HCT116 (cell line): ENCODE results near the gene CCSER1. TPM values are rescaled to one million over a fixed set of nuclear protein-coding genes. Genes with fewer than 3 reads are reported as not detected.

ENCODE experiments used
- ATAC-seq: fragments of 200-7000 bp; cut with Tn5 transposase; 2 replicates; pipeline ENCODE4 v1.9.1; 2020; ENCODE audit warnings: mild to moderate bottlenecking, moderate library complexity
- BruUV-seq: library from RNA; stranded (reverse); fragments of 400-500 nt; replicated peaks from 2 replicates; lab custom pipeline; 2021; lab: Mats Ljungman, UMichigan
- CTCF ChIA-PET: fragments of 300-600 bp; sonication (Branson Sonifier 250); formaldehyde crosslinking; loops from one replicate; lab custom pipeline; 2021; ENCODE audit warnings: antibody characterized with exemption; lab: Charles Lee
- POLR2A ChIA-PET: fragments of 300-600, 350-600 bp; sonication (Branson Sonifier 250); formaldehyde crosslinking; loops from one replicate; lab custom pipeline; 2021; ENCODE audit warnings: antibody characterized with exemption; lab: Charles Lee
- RAD21 ChIA-PET, 2 experiments: fragments of 300-600 bp; sonication (Branson Sonifier 250); formaldehyde crosslinking; loops; one replicate each; lab custom pipeline; 2023; ENCODE audit warnings: low total read pairs in 2 of 2; ENCODE audit not compliant: uncharacterized antibody in 2 of 2, unreplicated experiment in 2 of 2, low non-redundant PET in 1 of 2; lab: Charles Lee
- DNase-seq: peaks from one replicate; pipeline ENCODE4 v3.0.0-alpha.2; 2010; ENCODE audit warnings: low read depth, low spot score
- H2AFZ ChIP-seq: fragments of 200-600 bp; shearing (Covaris generic), sonication (generic); 2 replicates; pipeline ENCODE4 v1.6.1; 2017; ENCODE audit warnings: low read depth, mixed run types, mixed read lengths, antibody characterized with exemption, low read length; ENCODE audit not compliant: poor library complexity, severe bottlenecking
- H3K27ac ChIP-seq: 2 replicates; pipeline ENCODE4 v1.5.1; 2012; ENCODE audit warnings: low read depth, low read length
- H3K27me3 ChIP-seq: fragments of 200-600 bp; sonication (generic); 2 replicates; pipeline ENCODE4 v1.6.1; 2016; ENCODE audit warnings: mixed run types, low read length, mixed read lengths; ENCODE audit not compliant: insufficient read depth
- H3K36me3 ChIP-seq, 2 experiments: fragments of 200-500 bp in 1 of 2; fragments of 200-600 bp in 1 of 2; sonication (Bioruptor generic) in 1 of 2; sonication (generic) in 1 of 2; 2 replicates each; pipeline versions ENCODE4 v1.5.1 to v1.6.1; 2014 to 2016; ENCODE audit warnings: low read length in 2 of 2, inconsistent platforms in 1 of 2, mixed read lengths in 1 of 2, mixed run types in 1 of 2; ENCODE audit not compliant: insufficient read depth in 2 of 2, control insufficient read depth in 1 of 2
- H3K4me1 ChIP-seq, 2 experiments: fragments of 200-600 bp in 1 of 2; sonication (generic) in 1 of 2; 2 replicates each; pipeline versions ENCODE4 v1.5.1 to v1.6.1; 2012 to 2017; ENCODE audit warnings: low read length in 2 of 2, inconsistent platforms in 1 of 2, mild to moderate bottlenecking in 1 of 2, mixed read lengths in 1 of 2, mixed run types in 1 of 2, moderate library complexity in 1 of 2; ENCODE audit not compliant: insufficient read depth in 2 of 2, control insufficient read depth in 1 of 2
- H3K4me2 ChIP-seq: fragments of 200-600 bp; sonication (generic); 2 replicates; pipeline ENCODE4 v1.6.1; 2017; ENCODE audit warnings: mixed run types, low read length, mixed read lengths
- H3K4me3 ChIP-seq, 2 experiments: fragments of 200-600 bp in 1 of 2; sonication (generic) in 1 of 2; replicated peaks in 1 of 2; 2 replicates each; pipeline ENCODE4 v1.5.1; 2011 to 2016; ENCODE audit warnings: low read length in 2 of 2, control low read depth in 1 of 2, low read depth in 1 of 2, mild to moderate bottlenecking in 1 of 2, mixed read lengths in 1 of 2, mixed run types in 1 of 2
- H3K79me2 ChIP-seq: fragments of 200-600 bp; sonication (generic); 2 replicates; pipeline ENCODE4 v1.6.1; 2017; ENCODE audit warnings: mild to moderate bottlenecking, mixed run types, low read length, moderate library complexity, mixed read lengths; ENCODE audit not compliant: insufficient read depth
- H3K9ac ChIP-seq: fragments of 200-600 bp; sonication (generic); 2 replicates; pipeline ENCODE4 v1.6.1; 2016; ENCODE audit warnings: low read length, mixed read lengths
- H3K9me2 ChIP-seq: fragments of 200-600 bp; sonication (generic), shearing (Covaris generic); 2 replicates; pipeline ENCODE4 v1.6.1; 2017; ENCODE audit warnings: mixed run types, mild to moderate bottlenecking, moderate library complexity; ENCODE audit not compliant: insufficient read depth
- H3K9me3 ChIP-seq, 2 experiments: fragments of 200-500 bp in 1 of 2; fragments of 200-600 bp in 1 of 2; sonication (Bioruptor generic) in 1 of 2; sonication (generic) in 1 of 2; 2 replicates each; pipeline ENCODE4 v1.6.1; 2014 to 2017; ENCODE audit warnings: low read length in 2 of 2, mixed read lengths in 2 of 2, inconsistent platforms in 1 of 2, low read depth in 1 of 2, mild to moderate bottlenecking in 1 of 2, mixed run types in 1 of 2, moderate library complexity in 1 of 2; ENCODE audit not compliant: control insufficient read depth in 1 of 2, insufficient read depth in 1 of 2
- H4K20me1 ChIP-seq: fragments of 200-600 bp; sonication (generic), shearing (Covaris generic); 2 replicates; pipeline ENCODE4 v1.6.1; 2017; ENCODE audit warnings: mixed run types, mild to moderate bottlenecking, moderate library complexity; ENCODE audit not compliant: insufficient read depth
- CBX3 ChIP-seq: IDR thresholded peaks from 2 replicates; pipeline ENCODE4 v1.6.1; 2012; ENCODE audit warnings: low read depth
- CEBPB ChIP-seq: IDR thresholded peaks from 2 replicates; pipeline ENCODE4 v1.6.1; 2012; ENCODE audit warnings: low read depth
- ELF1 ChIP-seq: IDR thresholded peaks from 2 replicates; pipeline ENCODE4 v1.6.1; 2012; ENCODE audit warnings: low read depth, borderline replicate concordance
- EZH2phosphoT487 ChIP-seq: fragments of 200-600 bp; IDR thresholded peaks from 2 replicates; pipeline ENCODE4 v1.6.1; 2018; ENCODE audit warnings: antibody characterized with exemption, borderline replicate concordance
- FOSL1 ChIP-seq: IDR thresholded peaks from 2 replicates; pipeline ENCODE4 v1.6.1; 2012; ENCODE audit warnings: low read depth
- JUND ChIP-seq: IDR thresholded peaks from 2 replicates; pipeline ENCODE4 v1.6.1; 2012
- POLR2AphosphoS5 ChIP-seq: IDR thresholded peaks from 2 replicates; pipeline ENCODE4 v1.6.1; 2011; ENCODE audit warnings: mild to moderate bottlenecking, low read depth, low read length, moderate library complexity
- RAD21 ChIP-seq: IDR thresholded peaks from 2 replicates; pipeline ENCODE4 v1.6.1; 2012; ENCODE audit warnings: low read depth, mild to moderate bottlenecking
- SIN3A ChIP-seq: IDR thresholded peaks from 2 replicates; pipeline ENCODE4 v1.6.1; 2012; ENCODE audit warnings: low read depth
- SP1 ChIP-seq: IDR thresholded peaks from 2 replicates; pipeline ENCODE4 v1.6.1; 2012; ENCODE audit warnings: low read depth
- YY1 ChIP-seq: IDR thresholded peaks from 2 replicates; pipeline ENCODE4 v1.6.1; 2011; ENCODE audit warnings: low read length, low read depth, moderate library complexity, mild to moderate bottlenecking; ENCODE audit not compliant: insufficient replicate concordance; ENCODE audit errors: extremely low read depth
- ZNF274 ChIP-seq: fragments of 200-500 bp; sonication (Bioruptor generic); IDR thresholded peaks from 2 replicates; pipeline ENCODE4 v1.6.1; 2014; ENCODE audit warnings: mild to moderate bottlenecking, low read depth, low read length, inconsistent platforms
- intact Hi-C: fragments of 100-400 bp; cut with micrococcal nuclease; formaldehyde crosslinking; loops from 2 replicates; pipeline ENCODE4 v1.10.0; 2022
- total RNA-seq: library from RNA; stranded (reverse); gene quantifications from one replicate; pipeline ENCODE4 v1.2.1, GENCODE V29; 2021; ENCODE audit not compliant: unreplicated experiment
- TF ChIP-seq, protein P1 (sequence below), 3 experiments: fragments of 200-600 bp in 1 of 3; sonication (generic) in 1 of 3; IDR thresholded peaks in 2 of 3; conservative IDR thresholded peaks in 1 of 3; 2 replicates each; pipeline ENCODE4 v1.5.1; 2012 to 2017; ENCODE audit warnings: low read depth in 2 of 3, low read length in 2 of 3, antibody characterized with exemption in 1 of 3, borderline replicate concordance in 1 of 3, control low read depth in 1 of 3, mild to moderate bottlenecking in 1 of 3, mixed read lengths in 1 of 3, mixed run types in 1 of 3, moderate library complexity in 1 of 3; ENCODE audit not compliant: insufficient read depth in 1 of 3
- TF ChIP-seq, protein P2 (sequence below): IDR thresholded peaks from 2 replicates; pipeline ENCODE4 v1.6.1; 2011; ENCODE audit warnings: mild to moderate bottlenecking, low read length, moderate library complexity; ENCODE audit not compliant: insufficient replicate concordance; ENCODE audit errors: extremely low read depth
- TF ChIP-seq, protein P3 (sequence below): IDR thresholded peaks from 2 replicates; pipeline ENCODE4 v1.6.1; 2012

CCSER1 gene
- total RNA-seq, 1 experiment from 2014 or later = 6.7 TPM

DNA sequence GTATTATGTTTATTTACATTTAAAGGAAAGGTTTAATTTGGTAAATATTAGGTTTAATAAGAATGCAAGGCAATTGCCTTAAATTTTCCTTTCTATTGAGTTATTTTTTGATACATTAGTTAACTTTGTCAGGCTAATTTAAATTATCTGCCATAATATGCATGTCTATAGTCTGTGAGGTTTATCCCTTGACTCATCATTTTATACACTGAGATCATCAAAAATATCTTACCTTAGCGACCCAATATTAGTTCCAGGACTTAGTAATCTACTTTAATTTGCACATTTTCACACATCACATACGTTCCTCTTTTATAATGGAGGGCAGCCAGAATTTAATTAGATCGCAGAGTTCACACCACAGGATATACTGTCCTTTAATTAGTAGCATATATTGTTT lies 1177.1 kb downstream of the CCSER1 start:
- H3K79me2 ChIP-seq = no peaks in the 10 kb centered on the region
- H3K9ac ChIP-seq = no peak overlapping the region
- RAD21 ChIA-PET = no interaction called here
- ATAC-seq = no peak
- no peak for DNase-seq
- H3K27me3 ChIP-seq = no peaks in the 10 kb centered on the region
- no peaks in the 10 kb centered on the region for H4K20me1 ChIP-seq
- no peak overlapping the region for H3K4me3 ChIP-seq
- H3K4me2 ChIP-seq = no peak overlapping the region
- no peak overlapping the region for H2AFZ ChIP-seq
- CTCF ChIA-PET = no interaction called here
- no peaks in the 10 kb centered on the region for H3K9me3 ChIP-seq
- intact Hi-C loops = no loop called here
- no peak for TF ChIP-seq POLR2AphosphoS5
- TF ChIP-seq JUND = no peak
- TF ChIP-seq, protein P1, sequence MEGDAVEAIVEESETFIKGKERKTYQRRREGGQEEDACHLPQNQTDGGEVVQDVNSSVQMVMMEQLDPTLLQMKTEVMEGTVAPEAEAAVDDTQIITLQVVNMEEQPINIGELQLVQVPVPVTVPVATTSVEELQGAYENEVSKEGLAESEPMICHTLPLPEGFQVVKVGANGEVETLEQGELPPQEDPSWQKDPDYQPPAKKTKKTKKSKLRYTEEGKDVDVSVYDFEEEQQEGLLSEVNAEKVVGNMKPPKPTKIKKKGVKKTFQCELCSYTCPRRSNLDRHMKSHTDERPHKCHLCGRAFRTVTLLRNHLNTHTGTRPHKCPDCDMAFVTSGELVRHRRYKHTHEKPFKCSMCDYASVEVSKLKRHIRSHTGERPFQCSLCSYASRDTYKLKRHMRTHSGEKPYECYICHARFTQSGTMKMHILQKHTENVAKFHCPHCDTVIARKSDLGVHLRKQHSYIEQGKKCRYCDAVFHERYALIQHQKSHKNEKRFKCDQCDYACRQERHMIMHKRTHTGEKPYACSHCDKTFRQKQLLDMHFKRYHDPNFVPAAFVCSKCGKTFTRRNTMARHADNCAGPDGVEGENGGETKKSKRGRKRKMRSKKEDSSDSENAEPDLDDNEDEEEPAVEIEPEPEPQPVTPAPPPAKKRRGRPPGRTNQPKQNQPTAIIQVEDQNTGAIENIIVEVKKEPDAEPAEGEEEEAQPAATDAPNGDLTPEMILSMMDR (IDR thresholded peaks at IDR 0.05 in 2 of 3, conservative IDR thresholded peaks at IDR 0.05 in 1 of 3; ENCODE audit: borderline replicate concordance in 1 of 3, insufficient read depth in 1 of 3, low read depth in 2 of 3, low read length in 2 of 3) = no peak
- no peak for TF ChIP-seq CBX3
- TF ChIP-seq, protein P2, sequence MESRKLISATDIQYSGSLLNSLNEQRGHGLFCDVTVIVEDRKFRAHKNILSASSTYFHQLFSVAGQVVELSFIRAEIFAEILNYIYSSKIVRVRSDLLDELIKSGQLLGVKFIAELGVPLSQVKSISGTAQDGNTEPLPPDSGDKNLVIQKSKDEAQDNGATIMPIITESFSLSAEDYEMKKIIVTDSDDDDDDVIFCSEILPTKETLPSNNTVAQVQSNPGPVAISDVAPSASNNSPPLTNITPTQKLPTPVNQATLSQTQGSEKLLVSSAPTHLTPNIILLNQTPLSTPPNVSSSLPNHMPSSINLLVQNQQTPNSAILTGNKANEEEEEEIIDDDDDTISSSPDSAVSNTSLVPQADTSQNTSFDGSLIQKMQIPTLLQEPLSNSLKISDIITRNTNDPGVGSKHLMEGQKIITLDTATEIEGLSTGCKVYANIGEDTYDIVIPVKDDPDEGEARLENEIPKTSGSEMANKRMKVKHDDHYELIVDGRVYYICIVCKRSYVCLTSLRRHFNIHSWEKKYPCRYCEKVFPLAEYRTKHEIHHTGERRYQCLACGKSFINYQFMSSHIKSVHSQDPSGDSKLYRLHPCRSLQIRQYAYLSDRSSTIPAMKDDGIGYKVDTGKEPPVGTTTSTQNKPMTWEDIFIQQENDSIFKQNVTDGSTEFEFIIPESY = no peak
- POLR2A ChIA-PET = no interaction called here
- H3K9me2 ChIP-seq = no peaks in the 10 kb centered on the region
- no peak overlapping the region for H3K27ac ChIP-seq
- no peaks in the 10 kb centered on the region for H3K4me1 ChIP-seq
- no TSS peak for BruUV-seq
- H3K36me3 ChIP-seq = no peaks in the 10 kb centered on the region

DNA sequence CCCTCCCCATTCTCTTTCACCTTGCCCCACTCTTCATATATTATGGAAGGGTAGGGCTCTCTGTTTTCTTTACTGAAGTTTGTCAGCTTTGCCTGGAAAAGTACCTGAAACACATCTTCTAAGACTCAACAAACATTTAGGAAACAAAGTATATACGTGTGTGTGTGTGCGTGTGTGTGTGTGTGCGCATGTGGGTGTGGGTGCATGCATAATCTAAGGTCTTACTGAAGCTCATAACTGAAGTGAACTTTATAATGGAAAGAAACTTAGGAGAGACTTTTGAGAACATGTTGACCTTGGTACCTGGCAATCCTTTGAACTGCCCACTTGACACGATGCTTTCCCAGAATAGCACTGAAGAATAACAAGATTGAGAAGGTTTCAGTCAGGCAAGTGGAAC lies 1190.2 kb downstream of the CCSER1 start:
- RAD21 ChIA-PET = no interaction called here
- TF ChIP-seq SIN3A (no peak), ELF1 (no peak), ZNF274 (no peak), POLR2AphosphoS5 (no peak), SP1 (no peak), CEBPB (no peak), YY1 (no peak), JUND (no peak), RAD21 (no peak), FOSL1 (no peak), EZH2phosphoT487 (no peak)
- TF ChIP-seq, protein P3, sequence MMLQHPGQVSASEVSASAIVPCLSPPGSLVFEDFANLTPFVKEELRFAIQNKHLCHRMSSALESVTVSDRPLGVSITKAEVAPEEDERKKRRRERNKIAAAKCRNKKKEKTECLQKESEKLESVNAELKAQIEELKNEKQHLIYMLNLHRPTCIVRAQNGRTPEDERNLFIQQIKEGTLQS = no peak
- TF ChIP-seq, protein P2 = no peak

More for the DNA sequence above, 1190.2 kb downstream of the CCSER1 start:
- Histone ChIP-seq H3K27me3 (no peaks in the 10 kb centered on the region), H3K79me2 (no peaks in the 10 kb centered on the region), H3K4me3 (no peak overlapping the region), H3K9me3 (no peaks in the 10 kb centered on the region), H2AFZ (no peak overlapping the region), H3K9me2 (no peaks in the 10 kb centered on the region), H3K36me3 (no peaks in the 10 kb centered on the region), H3K9ac (no peak overlapping the region), H3K4me1 (no peaks in the 10 kb centered on the region), H4K20me1 (no peaks in the 10 kb centered on the region), H3K4me2 (no peak overlapping the region), H3K27ac (no peak overlapping the region)
- ChIA-PET CTCF (no interaction called here), POLR2A (no interaction called here)
- intact Hi-C loops = no loop called here
- no peak for ATAC-seq
- no peak for DNase-seq
- BruUV-seq = no TSS peak
